ENCODE measurements around the gene KLHDC9.

- no peak for TF ChIP-seq SUZ12 (IDR thresholded peaks at IDR 0.05; ENCODE audit: extremely low read depth, insufficient read depth, insufficient read length)
- TF ChIP-seq YY1 (IDR thresholded peaks at IDR 0.05; ENCODE audit: insufficient read depth, insufficient read length) = no peak
- TF ChIP-seq ZNF274 (IDR thresholded peaks at IDR 0.05; ENCODE audit: low read depth, low read length) = no peak
These were observed 30.6 kb downstream of the KLHDC9 start for GRCh38 chr1:161128591-161129420.

Data from NT2/D1 (cell line).